HG02642 (cell line): Measurements from ENCODE around the gene PCP2.
A peak's percentile ranks its signal among the peaks of the same experiment; 100 is the strongest.

Experiments used
- ATAC-seq: cut with Tn5 transposase; IDR thresholded peaks from one replicate; pipeline ENCODE4 v1.9.1; 2021; ENCODE audit warnings: mild to moderate bottlenecking; ENCODE audit not compliant: unreplicated experiment, poor library complexity

PCP2 gene

DNA sequence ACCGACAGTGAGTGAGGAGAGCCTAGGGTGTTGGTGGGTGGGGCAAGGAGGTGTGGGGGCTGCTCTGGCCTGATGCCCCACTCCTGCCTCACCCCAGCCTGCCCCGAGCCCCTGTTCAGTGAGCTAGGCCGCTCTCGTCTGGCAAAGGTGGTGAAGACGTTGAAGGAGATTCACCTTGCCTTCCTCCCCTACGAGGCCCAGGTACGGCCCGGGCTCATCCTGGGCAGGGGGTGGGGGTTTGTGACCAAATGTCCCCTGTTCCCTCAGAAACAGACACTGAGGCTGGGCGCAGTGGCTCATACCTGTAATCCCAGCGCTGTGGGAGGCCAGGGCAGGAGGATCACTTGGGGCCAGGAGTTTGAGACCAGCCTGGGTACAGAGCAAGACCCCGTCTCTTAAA lies 7.3 kb upstream of the PCP2 start:
- ATAC-seq, result no peak

DNA sequence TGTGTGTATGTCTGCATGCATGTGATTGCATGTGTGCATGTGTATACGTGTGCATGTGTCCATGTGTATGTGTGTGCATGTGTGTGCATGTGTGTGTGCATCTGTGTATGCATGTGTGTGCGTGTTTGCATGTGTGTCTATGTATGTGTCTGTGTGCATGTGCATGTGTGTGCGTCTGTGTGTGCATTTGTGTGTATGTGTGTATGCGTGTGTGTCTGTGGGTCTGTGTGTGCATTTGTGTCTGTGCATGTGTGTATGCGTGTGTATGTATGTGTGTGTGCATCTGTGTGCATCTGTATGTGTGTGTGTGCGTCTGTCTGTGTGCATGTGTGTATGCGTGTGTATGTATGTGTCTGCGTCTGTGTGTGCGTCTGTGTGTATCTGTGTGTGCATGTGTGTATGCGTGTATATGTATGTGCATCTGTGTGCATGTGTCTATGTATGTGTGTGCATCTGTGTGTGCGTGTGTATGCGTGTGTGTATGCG lies 6.4 kb upstream of the PCP2 start:
- no peak for ATAC-seq

GRCh38 chr19:7638802-7639465 lies 5.4 kb upstream of the PCP2 start:
- ATAC-seq, result no peak

DNA sequence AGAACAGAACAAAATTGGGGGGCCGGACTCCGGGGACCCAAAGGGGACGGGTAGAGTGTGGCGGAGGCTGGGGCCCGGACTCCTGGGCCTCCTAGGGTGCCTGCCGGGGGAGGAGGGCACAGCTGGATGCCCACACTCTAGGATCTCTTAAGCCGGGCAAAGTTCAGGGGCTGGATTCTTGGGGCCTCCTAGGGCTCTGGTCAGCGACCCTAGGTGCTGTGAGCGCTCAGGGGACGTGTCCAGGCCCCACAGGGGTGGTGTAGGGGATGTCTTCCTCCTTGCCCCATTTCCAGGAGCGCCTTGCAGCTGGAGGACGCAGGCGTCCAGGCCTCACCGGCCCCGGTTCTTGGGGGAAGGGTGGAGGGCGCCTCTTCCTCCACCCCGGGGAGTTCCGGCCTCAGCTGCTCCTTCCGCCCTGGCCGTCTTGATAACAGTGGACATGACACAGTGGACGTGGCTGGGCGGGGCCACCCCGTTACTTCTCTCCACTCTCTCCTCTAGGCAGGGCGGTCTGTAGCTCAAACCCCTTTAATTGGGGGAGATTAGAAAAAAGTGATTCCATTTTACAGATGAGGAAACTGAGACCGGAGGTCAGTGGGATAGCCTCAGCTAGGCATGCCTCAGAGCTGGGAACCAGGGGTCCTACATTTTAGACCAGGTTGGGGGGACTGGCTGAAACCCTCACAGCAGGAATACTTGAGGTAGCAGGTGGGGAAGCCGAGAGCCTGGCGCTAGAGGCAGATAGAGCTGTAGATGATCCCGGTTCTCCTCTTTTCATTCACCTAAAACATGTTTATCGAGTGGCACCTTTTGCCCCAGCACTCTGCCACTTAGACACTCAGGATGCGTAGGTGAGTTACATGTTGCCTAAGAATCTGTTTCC lies 4.1 kb upstream of the PCP2 start:
- peak; percentile 9 for ATAC-seq

DNA sequence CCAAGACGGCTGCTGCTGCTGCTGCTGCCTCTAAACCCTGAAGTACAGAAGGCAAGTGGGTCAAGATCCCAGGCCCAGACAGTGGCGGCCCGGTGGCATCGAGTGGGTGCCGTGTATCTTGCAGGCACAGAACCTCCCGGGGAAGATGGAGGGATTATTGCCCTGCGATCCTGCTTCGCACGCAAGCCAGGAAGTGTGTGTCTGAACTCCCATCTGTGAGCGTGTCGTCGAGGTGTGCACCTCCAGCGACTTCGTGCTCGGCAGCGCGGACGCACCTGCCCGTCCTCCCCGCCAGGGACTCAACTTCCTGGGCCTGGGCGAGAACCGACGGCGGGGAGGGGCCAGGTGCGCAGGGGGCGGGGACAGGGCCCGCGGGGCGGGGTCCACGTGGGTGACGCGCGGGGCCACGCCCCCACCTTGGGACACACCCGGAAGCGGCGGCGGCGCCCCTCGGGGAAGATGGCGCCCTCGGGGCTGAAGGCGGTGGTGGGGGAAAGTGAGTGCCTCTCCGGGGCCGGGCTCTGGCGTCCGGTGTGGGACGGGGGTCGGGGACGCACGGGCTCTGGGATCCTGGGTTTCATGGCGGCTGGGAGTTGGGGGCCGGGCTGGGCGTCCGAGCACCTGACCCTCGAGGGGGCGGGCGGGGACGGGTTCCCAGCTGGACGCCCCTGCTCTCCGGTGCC lies 3.3 kb upstream of the PCP2 start, which contains the start of gene STXBP2:
Gene STXBP2, plus strand, starts transcription at position 420 of the 683 bp plus-strand sequence. Its CDS starts 40 bp downstream, at position 460.
- ATAC-seq, result peak; percentile 72

DNA sequence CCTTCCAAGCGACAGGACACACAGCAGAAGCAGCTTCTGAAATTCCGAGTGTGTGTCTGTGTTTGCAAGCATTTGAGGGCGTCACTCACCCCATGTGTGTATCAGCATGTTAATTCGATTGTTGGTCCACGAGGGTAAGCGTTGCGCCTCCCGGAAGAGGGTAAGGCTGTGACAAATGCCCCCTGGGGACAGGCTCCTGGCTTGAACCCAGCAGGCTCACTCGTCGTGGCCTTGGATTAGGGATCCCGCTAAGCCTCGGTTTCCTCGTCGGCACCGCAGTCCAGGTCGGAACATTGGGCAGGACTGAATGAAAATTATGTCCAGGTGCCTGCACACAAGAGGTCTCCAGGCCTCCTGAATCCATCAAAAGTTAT lies 2.8 kb upstream of the PCP2 start:
- no peak for ATAC-seq

- no peak for ATAC-seq
Measured at GRCh38 chr19:7635670-7636069, 2.2 kb upstream of the PCP2 start.

- no peak for ATAC-seq
Measured at GRCh38 chr19:7632340-7633203, 947 bp downstream of the PCP2 start.

DNA sequence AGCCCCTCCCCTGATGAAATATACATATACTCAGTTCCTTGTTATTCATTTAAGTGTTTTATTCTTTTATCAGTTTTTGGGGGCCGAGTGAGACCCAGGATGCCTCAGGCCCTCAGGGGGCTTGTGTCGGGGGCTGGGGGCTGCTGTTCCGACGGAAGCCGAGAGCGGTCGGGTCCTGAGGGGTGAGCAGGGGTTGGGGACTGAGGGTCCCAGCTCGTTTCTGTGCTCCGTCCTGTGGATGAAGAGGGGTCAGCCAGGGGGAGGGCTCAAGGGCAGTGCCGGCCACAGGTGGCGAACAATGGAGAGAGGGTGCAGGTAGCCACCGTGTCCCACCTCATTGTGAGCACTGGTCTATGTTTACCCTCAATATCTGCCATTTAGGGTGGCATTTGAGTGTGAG lies 1.9 kb downstream of the PCP2 start:
- no peak for ATAC-seq

DNA sequence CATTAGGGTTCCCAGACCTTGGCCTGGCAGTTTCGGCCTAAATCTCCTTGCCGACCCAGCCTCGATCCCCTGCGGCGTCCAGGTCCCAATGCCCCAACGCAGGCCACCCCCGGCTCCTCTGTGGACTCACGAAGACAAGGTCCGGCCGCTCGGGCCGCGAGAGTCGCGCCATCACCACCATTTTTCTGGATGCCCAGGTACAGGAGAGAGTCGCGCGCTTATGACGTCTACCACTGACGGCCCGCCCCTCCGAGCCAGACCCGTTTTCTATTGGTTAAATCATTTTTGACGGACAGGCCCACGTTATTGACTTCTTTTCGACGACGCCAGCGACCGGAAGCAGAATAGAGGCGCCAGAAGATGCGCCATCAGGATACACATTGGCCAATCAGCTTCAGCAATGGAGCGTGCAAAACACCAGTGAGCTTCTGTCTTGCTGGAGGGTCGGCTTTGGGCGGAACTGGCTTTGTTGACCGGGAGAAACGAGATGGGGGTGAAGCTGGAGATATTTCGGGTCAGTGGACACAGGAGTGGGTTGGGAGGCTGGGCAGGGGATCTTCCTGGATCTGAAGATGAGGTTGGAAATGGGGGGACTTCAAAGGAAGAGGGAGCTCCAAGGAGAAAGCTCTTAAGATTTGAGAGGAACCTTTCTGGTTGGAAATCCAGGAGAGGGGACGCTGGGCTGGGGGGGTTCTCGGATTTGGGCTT lies 4.0 kb downstream of the PCP2 start, which contains the start of the genes PET100 and XAB2:
Gene PET100, plus strand, starts transcription at position 447 of the 708 bp plus-strand sequence. Its CDS starts 41 bp downstream, at position 488.
Gene XAB2, minus strand, starts transcription at position 199 of the 708 bp plus-strand sequence. Its CDS starts 18 bp downstream, at position 181.
- peak; percentile 86 for ATAC-seq

GRCh38 chr19:7628589-7629311 lies 4.8 kb downstream of the PCP2 start:
- ATAC-seq, result no peak

DNA sequence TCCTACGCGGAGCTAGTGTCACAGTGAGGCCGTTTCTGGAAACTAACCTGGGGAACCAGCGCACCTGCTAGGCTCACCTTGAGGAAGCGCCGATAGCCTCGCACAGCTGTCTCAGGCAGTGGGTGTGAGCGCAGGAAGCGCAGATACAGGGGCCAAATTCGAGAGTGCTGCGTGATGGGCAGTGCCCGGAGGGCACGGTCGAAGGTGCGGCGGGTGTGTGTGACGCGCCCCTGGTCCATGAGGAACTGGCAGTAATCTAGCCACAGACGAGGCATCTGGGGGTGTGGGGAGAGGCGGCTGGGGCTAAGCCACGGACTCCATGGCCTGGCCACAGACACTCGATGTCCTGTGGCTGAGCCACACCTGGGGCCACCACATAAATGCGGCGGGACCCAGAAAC lies 6.4 kb downstream of the PCP2 start:
- no peak for ATAC-seq

DNA sequence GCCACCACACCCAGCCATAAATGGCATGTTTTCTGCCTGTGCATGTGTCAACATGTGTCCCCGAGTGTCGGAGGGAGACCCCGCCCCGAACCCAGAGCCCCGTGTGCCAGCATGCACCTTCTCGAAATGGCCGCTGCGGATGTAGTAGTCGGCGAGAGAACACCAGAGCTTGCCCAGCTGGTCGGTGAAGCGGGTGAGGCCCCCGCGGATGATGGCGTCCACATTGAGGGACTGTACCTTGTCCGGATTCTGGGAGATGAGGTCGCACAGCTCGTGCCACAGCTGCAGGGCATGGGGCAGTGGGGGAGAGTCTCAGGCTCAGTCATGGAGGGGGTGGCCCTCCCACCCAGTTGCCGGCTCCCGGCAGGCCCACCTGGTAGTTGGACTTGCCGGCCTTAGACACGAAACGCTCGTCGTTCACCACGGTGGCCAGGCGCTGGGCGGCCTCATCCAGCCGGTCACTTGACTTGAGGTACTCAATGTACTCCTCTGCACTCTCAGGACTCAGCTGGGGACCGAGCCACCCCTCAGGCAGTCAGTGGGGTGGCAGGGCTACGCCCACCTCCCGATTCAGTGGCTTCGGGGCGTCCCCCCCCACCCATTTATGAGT lies 7.7 kb downstream of the PCP2 start:
- ATAC-seq, result no peak

GRCh38 chr19:7624810-7625209 lies 8.7 kb downstream of the PCP2 start:
- no peak for ATAC-seq

- no peak for ATAC-seq
Measured at GRCh38 chr19:7623725-7624603, 9.6 kb downstream of the PCP2 start.

DNA sequence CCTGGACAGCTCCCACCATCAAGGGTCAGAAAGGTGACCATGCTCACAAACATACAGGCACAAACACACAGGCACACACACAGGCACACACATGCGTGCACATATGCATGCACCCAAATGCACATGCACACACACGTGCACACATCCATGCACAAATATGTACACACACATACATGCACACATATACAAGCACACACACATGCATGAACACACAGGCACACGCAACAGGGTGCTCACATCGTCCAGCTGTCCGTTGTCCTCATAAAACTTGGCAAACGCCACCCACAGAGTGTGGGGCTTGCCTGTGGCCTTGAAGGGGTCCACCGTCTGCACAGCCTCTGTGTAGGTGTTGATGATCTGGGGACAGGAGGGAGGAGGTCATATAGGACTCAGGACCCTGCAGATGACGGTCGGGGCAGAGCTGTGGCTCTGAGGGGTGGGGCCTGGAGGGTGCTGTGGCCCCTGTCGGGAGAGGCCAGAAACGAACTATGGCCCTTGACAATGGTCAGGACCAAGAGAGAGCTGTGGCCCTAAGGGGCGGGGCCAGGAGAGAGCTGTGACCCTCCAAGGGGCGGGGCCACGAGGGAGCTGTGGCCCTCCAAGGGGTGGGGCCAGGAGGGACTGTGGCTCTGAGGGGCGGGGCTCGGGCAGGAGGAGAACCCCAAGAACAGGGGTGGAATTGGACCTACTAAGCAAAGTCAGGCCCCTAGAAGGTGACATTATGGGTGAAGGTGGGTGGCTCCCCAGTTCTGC lies 10.4 kb downstream of the PCP2 start:
- no peak for ATAC-seq
